NCI-H187 treated with DMSO at 0.1 percent for 48 hours (cell line): ENCODE results near the gene PPP2R2C.

Experiments
- DNase-seq: peaks from one replicate; lab custom pipeline; 2025; lab: John Stamatoyannopoulos, UW

The PPP2R2C gene

DNA sequence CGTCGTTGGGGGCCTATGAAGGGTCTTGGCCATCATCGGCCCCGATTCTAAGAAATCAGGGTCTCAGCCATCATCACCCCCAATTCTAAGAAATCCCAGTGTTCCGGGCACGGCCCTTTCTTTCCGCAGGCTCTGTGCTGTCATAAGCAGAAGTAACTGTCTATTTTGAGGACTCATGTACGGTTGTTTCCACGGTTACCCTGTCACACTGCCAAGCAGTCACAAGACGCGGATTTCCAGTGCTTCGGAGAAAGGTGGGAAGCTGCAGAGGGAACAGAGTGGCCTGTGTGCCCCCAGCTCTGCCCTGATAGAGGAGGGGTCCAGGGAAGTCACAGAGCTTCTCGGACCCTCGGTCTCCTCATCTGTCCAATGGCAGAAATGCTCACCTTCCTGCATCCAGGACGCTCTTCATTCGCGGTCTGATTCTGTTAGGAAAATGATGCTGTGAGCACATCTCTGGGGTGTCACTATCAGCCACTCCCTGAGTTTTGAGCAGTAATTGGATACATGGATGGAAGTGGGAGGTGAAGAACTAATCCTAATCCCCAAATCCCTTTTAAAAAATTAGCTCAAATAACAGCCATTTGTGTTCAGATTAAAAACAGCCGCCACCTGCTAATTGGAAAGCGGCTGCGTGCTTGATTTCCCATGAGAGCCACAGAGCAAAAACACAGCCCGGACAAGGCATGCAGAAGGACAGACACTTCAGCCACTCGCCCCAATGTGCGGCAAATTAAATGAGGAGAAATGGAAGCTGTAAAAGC, 129.7 kb downstream of the PPP2R2C start:
- DNase-seq: no peak

DNA sequence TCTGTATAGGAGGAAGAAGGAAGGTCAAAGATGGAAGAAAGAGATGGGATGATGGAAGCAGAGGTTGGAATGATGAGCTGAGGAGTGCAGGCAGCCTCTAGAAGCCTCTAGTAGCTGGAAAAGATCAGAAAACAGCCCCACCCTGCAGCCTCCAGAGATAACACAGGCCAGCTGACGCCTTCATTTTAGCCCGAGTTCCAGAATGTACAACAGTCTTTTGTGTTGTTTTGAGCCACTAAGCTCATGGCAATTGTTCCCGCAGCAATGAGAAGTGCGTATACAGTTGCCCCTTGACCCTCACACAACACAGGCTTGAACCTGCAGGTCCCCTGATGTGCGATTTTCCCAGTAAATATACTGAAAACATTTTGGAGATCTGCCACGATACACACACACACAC, 130.7 kb downstream of the PPP2R2C start:
- no peak for DNase-seq

DNA sequence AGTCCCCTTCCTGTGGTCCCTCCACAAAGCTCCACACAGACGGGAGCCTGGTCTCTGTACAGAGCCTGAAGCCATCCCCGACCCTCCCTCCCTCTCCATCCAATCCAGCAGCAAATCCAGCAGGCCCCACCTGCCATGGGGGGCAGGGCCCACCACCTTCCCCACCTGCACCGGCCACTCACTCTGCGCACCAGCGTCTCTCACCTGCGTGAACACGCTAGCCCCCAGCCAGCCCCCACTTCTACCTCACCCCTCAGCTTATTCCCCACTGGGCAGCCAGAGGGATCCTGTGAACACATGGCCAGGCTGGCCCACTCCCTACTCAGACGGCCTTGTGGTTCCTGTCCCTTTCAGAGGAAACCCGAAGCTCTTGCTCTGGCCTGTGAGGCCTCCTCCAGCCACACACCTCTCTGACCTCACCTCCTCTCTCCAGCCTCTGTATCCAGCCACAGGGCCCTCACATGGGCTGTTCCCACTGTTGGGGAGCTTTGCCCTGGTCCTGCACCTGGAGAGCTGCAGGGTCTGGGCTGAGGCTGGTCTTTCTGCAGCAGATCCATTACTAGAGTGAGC, 131.9 kb downstream of the PPP2R2C start:
- no peak for DNase-seq

DNA sequence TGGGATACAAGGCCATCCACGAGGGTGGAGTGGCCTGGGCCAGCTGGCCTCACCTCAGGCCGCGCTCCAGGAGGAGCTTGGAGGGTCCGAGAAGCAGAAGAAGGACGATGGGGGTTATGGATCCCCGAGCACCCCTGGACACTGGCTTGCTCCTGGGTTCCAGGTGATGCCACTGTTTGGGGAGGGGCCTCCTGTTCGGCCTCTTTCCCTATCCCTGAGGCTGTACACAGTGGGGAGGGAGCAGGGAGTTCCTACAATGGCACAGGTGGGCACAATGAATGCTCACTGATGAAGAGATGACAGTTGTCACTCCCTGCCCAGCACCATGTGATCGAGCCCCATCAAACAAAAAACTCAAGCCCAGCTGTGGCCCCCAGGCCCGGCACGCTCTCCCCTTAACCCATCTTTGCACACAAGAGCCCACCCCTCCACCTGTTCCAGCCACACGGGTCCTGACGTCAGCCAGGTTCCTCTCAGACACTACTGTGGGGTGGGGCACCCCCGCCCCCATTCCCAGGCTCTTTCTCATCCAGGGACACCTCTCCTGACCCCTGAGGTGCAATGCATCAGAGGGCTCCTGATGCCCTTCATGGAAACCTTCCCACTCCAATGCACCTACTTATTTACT, 132.5 kb downstream of the PPP2R2C start:
- DNase-seq: no peak

DNA sequence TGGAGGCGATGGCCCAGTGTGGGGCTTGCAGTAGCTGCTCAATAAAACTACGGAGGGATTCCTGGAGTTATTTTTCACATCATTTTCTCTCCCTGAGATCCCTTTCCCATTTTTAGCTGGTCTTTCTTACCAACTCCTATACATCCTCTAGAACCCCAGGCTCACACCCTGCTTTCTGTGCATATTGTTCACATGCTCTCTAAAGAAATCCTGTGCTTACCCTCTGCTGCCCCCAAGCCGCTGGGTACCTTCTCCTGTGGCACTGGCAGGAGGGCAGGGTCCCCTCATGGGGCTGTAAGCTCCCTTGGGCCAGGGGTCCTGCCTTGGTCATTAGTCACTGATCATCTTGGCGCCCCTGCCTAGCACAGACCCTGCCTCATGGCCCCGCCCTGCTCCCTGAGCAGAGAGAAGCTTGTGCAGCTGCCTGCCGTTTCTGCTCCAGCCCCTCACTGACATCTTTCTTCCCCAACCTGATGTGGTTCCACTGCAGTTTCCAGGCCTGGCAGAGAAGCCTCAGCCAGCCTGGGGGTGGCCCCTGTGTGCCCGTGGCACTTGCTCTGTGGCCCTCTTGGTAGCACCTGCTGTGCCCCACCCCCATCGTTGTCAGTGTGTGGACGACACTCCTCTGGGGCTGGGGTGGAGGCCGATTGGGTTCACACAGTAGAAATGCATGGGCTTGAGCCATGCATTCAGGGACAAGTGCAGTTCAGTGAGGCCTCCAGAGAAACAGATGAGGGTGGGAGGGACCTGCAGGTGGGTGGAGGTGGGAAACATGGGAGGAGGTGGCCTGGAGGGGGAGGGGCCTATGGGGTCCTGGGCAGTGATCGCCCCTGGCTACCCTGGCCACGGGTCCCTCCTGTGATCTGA, 133.2 kb downstream of the PPP2R2C start:
- DNase-seq: no peak

DNA sequence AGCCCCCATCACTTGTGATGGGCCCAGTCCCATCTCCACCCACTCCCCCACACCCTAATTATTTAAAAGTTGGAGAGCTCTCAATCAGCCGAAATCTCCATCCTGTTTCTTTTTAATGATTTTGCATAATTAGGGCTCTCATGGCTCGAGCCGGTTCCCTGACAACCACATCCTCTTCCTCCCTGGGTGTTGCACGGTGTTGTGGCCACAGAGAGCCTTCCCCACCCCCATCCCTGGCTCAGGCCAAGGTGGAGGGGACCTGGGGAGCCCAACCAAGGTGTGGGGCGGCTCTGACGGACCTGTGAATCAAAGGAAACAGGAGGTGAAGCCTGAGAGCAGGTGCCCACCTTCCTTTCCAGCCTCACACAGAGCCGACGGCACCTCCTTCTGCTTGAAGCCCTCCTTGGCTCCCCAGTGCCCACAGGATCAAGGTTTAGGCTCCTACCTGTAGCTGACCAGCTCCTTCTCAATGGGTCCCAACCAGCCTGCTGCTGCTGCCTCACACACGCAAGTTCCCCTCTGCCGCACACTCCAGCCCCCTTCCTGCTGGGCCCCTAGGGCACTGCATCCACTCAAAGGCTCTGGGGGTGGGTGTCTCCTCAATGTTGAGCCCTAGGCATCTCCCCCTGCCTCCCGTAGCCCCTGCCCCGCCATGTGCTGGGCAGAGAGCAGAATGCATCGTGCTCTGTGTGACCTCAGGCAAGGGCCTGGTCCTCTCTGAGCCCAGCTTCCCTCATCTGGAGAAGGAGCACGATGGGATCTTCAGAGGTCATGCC, 134.1 kb downstream of the PPP2R2C start:
- no peak for DNase-seq

DNA sequence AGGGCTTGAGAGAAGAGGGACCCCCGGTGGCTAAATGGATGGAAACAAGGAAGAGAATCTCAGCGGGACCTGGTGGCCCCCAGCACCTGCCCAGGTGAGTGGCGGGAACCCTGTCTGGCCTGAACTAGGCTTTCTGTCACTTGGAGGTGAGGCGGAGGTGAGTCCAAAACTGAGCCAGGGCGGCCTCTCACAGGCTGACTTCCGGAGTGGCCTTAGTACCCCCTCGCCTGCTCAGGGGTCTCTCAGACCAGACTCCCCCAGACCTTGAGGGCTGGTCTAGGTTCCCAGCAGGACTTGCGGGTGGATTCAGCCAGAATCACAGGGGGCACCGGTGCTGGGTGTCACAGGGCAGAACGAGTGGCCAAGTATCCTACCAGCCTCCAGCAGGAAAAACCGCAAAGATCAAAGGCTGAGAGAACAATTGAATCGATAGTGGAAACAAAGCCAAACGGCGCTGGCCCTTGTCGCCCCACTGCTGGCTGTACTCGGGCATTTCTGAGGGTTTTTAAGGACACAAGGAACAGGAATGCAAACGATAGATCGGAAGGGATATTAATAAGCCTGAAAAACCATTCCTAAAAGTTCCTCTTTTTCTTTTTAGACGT, 135.0 kb downstream of the PPP2R2C start:
- DNase-seq: no peak

DNA sequence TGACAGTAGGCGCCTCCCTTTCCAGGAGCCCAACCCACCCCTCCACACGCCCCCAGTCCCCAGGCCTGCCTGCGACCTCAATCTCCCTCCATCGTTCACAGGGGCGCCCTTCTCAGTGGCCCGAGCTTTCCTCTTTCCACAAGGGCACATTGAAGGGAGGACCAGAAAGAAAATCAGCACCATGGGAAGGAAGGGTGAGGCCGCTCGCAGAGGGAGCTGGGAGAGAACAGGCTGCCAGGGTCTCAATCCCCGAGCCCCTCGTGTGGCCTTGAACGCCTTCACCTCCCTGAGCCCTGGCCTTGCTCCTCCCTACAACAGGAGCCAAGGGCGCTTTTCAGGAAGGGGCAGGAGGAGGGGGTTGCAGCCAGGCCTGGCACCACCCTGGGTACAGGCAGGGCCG, 136.2 kb downstream of the PPP2R2C start:
- no peak for DNase-seq

DNA sequence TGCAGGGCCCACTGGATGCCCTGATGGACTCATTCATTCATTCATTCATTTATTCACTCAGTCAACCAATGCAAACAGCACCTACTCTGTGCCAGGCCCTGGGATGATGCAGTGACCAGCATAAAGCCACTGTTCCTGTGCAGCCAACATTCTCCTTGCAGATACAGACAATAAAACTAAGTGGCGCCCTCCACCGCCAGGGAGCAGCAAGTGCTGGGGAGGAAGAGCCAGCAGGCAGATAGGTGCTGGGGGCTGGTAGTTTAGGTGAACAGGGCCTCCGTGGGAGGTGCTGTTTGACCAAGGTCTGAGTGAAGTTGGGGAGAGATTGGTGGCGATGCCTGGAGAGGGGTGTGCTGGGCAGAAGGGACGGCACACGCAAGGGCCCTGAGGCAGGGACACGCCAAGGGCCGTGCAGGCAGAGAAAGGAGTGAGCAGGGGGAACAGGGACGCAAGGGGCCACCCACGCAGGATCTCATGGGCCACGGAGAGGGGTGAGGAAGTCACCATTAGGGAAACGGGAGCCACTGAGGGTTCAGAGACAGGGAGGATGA, 137.3 kb downstream of the PPP2R2C start:
- DNase-seq: no peak

DNA sequence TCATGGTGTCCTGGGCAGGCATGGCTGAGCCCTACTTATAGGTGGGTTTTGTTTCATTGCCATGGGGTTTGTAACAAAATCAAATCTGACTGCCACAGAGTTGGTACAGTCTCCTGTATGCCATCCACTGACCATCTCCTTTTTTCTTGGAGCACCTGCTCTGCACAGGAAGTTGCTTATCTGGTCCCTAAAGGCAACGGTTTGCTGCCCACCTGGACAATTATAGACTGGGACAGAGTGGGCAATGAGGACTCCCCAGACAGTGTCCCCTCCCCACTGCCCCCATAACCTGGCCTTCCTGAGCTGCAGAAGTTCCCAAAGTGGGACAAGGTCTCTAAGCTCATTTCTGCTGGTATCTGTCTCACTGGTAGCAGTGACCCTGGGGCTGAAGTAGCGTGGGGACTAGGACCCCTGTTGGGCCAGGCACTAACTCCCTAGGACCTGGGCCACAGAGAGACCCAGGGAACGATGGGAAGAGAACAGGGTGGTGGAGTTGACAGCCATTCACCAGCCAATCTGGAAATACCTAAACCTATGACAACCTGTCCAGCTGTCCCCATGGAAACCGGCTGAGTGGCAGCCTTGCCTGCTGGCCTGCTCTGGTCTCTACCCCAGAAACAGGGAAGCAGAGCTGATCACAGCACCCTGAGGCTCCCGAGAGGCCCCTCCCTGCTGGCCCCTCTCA, 138.1 kb downstream of the PPP2R2C start:
- no peak for DNase-seq

DNA sequence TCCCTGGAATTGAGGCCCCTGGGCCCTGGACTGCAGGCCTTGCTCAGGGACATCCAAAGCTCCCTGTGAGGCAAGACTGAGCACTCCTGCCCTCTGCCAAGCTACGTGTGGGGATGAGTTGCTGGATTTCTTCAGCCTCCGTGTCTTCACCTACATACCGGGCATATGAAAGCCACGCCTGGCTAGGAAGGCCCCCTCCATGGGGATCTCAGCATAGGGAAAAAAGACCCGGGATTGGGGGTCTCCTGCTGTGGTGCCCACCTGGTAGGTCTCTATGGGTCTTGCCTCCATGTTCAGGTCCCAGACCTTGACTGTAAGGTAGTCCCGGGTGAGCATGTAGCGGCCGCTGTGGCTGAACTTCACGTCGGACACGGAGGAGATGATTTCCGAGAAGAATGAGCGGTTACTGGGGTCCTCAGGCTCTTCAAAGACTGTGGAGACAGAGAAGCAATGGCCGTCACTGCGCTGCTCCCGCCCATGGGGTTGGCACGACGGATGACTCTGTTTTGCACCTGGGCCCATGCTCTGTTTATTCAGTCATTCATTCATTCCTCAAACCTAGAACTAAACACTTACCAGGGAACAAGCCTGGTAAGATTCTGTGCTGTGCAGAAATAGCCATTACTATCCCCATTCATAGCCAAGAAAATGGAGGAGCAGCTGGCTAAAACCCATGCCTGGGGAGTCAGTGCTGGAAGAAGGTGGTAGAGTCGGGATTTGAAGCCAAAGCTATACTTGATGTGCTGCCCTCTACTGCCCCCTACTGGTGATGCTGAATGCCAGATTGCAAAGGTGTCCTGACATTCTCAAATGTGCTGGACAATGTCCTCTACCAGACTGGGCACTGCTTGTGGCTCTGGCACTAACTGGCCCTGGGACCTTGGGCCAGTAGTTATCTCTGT, 138.9 kb downstream of the PPP2R2C start:
- no peak for DNase-seq

DNA sequence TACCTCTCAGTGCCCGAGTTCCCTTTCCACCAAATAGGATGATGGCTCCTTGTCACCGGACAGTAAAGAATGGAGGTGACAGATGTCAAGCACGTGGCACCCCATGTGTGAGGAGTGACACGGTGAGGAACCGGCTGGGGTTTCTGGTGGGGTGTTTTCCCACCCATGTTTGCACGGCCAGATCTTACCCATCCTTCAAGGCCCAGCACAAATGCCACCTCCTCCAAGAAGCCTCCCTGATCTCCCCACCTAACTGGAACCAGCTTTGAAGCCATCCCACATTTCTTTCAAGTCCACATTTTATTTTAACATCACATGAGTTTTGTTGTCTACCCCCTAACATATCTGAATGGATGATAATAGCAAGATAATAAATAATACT, 139.8 kb downstream of the PPP2R2C start:
- DNase-seq: no peak

DNA sequence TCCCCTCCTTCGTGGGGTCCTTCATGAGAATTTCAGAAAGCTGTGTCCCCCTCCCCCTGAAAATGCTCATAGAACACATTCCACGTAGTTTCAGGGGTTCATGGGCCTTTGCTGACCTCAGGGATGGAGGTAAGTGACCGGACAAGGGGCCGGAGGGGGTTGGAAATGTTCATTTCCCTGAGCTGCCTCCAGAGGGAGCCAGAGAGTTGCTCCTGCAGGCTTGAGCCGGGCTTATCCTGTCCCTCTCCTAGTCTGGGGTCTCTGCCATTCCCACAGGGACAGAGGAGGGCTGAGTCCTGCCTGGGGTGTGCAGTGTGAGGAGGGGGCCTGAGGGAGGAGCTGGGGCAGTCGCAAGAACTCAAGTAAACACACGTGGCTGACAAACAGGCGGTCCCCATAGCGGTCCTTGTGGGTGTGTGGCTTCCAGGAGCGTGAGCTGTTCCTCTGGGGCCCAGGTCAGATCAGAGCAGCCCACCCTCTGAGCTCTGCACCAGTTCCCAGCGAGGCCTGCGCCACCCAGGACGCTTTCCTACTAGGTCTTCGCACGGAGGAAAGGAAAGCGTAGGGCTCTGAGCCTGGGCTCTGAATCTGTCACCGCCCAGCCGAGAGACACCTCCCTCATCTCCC, 140.3 kb downstream of the PPP2R2C start:
- no peak for DNase-seq

DNA sequence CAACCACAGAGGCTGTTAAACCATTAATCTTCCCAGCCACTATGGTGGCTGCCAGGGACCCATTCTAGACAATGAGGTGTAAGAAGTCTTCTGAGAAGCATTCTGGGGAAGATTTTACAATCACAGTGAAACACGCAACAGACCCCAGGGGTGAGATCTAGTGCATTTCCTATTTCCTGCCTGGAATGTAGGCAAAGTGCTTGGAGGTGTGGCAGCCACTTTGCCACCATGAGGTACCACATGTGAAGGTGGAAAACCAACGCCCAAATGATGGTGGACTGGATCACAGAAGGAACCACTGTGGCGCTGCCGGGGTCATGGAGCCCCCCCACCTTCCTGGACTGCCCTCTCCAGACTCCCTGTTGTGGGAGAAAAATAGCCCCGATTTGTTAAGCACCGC, 140.9 kb downstream of the PPP2R2C start:
- no peak for DNase-seq

DNA sequence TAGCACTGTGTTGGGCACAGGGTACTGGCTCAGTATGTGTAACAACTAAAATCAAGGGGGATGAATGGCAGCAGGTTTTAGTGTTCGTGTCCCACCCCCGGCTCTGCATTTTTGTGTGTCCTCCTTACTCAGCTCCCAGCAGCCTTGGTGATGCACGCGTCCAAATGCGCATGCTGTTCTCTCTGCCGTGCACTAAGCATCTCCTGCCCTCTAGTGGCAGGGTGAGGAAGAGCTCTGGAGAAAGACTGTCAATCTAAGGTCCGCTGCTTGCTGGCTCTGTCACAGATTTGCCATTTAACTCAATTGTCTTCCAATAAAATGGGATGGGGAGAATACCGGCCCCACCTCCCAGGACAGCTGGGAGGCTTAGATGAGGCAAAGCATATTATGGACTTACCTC, 141.4 kb downstream of the PPP2R2C start:
- no peak for DNase-seq

DNA sequence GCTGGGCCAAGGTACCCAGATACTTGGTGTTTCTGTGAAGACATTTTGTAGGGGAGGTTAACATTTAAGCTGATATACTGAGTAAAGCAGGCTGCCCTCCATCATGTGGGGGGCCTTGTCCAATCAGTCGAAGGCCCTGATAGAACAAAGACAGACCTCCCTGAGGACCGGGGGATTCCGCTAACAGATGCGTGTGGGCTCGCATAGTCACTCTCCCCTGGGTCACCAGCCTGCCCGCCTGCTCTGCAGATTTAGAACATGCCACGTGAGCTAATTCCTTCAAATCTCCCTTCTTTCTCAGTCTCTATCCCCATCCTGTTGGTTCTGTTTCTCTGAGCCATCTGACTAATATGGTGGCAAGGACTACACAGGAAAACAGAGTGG, 142.0 kb downstream of the PPP2R2C start:
- no peak for DNase-seq

DNA sequence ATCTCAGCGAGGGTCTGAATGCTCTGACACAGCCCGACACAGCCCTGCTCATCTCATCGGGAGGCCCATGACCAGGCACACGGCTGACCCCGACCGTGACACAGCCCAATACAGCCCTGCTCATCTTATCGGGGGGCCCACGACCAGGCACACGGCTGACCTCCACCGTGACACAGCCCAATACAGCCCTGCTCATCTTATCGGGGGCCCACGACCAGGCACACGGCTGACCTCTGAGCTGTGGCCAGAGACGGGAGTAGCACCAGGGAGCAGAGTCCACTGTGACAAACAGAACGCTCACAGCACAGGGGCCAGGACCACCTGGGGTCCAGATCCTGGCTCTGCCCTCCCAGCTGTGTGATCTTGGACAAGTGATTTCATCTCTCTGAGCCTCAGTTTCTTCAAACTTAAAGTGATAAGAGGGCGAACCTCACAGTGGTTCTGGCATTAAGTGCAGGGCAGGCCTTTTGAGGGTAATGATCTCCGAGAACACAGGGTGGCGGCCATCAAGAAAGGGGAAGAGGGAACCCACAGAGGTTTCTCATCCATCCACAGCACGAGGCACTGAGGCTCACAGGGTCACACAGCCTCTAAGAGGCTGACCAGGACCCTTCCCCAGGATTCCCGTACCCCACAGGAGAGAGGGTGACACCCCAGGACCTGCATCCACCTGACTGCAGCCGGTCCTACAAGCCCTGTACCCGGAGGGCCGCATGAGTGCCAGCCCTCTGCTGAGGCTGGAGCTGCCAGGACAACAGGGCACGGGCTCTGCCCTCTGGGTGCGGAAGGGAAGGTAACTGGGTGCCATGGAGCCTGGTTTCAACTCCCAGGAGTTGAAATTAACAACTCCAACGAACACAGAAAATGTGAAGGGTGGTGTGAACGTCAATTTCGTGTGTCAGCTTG, 142.7 kb downstream of the PPP2R2C start:
- no peak for DNase-seq

DNA sequence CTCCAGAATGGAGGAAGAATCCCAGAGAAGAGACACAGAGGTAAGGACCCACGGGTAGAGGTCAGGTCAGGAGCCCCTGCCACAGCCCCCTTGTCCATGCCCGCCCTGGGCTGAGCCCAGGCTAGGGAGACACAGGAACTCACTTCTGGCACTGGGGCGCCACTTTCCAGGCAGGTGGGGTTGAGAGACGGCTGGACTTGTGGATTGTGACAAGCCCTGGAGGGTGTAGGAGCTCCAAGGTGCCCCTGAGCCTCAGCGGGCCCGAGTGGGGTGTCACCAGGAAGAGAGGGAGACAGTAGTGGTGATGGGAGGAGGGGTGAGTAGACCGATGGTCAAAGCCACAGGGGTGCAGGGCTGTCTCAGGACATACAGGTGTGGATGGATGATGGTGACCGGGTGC, 143.9 kb downstream of the PPP2R2C start:
- DNase-seq: no peak
